Measurements from ENCODE around the gene PRPF4.
A peak's percentile ranks its signal among the peaks of the same experiment; 100 is the strongest.

The PRPF4 gene

DNA sequence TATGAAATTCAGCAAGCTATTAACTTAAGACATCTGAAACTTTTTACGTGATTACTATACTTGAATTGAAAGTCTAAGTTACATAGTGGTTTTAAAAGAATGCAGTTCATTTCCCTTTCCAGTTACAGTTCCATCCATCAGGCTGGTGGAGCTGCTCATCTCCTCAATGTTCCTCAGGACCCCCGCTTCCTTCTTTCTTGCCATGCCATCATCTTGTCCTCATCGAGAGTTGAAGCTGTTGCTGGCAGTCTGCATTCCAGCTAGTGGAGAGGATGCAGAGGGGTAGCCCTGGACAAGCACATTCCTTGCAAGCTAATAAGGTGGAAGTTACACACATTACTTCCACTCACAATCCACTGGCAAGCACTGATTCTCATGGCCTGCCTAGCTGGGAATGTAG is 36.5 kb downstream of the PRPF4 start:
- peak; percentile 36 for DNase-seq (ENCODE audit: low read depth, low spot score)

DNA sequence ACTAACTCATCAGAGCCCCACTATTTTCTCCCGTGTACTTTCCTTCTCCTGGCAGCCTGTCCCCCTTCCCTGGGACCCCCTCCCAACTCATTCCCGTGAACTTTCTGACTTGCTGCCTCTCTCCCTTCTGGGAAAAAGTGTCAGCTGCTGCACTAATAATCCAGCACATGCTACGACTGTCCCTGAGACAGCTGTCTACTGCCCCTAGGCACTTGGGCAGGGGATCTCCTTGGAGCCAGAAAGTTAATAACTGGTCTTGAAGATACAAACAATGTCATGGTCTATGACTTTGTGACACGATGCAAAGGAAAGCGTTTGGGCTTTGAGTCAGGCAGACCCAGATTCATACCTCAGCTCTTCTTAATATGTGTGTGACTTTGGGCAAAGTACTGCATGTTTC is 37.8 kb downstream of the PRPF4 start:
- DNase-seq (ENCODE audit: low read depth, low spot score) = no peak

DNA sequence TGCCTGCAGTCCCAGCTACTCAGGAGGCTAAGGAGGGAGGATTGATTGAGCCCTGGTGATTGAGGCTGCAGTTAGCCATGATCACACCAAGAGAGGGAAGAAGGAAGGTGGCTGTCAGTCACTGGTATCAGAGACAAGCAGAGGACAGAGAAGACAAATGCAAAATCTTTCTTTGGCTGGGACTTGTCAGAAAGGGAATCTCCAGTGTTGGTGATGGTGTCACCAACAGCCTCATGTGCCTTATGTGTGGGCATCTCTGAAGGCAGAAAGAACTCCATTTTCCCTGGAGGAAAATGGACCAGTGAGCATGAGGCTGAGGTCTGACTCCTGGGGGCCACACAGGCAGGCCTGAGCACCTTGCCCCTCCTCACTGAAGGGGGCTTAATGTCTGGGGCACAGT is 39.8 kb downstream of the PRPF4 start:
- no peak for DNase-seq (ENCODE audit: low read depth, low spot score)

DNA sequence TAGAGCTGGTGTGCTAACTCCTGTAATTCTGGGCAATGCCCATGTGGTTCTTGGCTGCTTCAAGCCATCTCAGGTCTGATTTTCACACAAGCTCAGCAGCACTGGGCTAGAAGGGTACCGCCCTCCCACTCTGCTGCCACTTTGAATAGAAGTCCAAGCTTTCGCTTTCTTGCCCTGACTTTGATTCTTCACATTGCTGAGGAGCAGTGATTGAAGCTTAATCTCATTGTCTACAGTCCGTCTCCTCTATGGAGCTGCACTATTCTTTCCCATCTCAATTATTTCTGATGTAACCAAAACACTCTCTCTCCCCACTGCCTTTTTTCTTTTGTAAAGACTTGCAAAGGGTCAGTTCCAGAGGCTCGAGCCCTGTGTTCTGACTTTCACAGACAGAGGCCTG is 40.6 kb downstream of the PRPF4 start:
- peak; percentile 10 for DNase-seq (ENCODE audit: low read depth, low spot score)

DNA sequence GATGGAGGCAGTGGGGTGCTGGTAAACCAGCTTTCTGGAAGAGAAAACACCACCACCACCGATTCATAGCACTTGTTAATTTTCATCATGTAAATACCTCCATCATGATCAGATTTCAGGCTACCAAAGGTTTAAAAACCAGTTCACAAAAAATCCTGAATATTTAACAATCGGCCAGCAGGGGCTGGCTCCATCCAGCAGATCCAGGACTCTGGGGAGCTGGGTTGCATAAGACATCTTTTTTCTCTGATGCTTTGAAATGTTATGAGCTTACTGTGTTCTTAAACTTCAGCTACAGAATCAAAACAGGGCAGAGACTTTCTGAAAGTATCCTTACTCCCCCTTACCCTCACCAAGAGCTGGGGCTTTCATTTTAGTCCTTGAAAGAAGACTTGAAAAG is 42.3 kb downstream of the PRPF4 start:
- DNase-seq (ENCODE audit: low read depth, low spot score) = no peak

DNA sequence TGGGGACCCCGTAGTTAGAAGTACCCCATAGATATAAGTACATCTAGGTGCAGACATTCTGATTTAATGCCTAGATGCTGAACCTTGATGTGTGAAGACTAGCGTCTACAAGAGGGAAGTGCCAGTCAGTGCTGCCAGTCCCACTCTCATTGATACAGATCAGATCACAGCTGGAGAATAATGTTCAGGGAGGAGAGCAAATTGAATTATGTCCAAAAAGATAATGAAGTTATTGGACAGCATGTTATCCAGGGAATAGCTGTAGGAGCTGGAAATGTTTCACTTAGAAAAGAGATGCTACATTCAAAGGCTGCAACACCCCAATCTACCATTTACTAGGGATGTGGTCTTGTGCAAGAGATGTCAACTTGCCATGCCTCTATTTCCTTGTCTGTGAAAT is 43.6 kb downstream of the PRPF4 start:
- no peak for DNase-seq (ENCODE audit: low read depth, low spot score)

DNA sequence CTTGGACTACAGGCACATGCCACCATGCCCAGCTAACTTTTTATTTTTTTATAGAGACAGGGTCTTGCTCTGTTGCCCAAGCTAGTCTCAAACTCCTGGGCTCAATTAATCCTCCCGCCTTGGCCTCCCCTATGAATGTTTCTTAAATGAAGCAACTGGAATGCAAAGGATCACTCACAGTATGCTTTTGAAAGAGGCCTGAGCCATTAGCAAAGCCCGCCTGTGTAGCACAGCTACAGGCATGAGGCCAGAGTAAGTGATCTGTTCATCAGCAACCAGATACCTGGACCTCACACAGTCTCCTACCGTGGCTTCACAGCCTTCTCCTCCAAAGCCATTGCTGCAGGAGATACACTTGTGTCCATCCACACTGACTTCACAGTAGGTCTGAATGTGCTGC is 44.6 kb downstream of the PRPF4 start:
- DNase-seq (ENCODE audit: low read depth, low spot score) = no peak

DNA sequence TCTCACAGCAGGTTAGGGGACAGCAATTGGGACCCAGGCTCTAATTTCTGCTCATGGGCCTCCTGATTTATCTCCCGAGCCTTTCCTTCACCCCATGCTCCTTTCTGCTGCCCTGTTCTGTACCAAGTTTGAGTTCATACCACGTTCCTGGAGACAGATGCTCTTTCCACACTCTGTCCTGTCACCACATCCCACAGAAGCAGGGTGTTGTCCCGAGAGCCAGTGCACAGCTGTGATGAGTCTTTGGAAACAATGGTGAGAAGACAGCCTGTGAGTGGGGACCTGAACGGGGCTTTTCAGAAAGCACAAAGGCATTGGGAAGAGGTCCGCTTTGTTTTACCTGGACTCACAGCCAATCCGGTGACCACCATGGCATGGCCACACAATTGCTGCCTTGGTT is 47.2 kb downstream of the PRPF4 start:
- no peak for DNase-seq (ENCODE audit: low read depth, low spot score)

DNA sequence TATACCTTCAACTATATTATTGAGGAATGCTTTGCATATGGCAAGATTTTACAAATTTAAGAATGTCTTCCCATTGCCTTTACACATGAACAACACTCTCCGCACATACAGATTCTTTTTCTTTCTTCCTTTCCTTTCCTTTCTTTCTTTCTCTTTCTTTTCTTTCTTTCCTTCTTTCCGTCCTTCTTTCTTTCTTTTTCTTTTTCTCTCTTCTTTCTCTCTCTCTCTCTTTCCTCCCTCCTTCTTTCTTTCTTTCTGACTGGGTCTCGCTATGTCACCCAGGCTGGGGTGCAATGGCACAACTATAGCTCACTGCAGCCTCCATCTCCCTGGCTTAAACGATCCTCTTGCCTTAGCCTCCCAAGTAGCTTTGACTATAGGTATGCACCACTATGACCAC is 50.8 kb downstream of the PRPF4 start:
- no peak for DNase-seq (ENCODE audit: low read depth, low spot score)

DNA sequence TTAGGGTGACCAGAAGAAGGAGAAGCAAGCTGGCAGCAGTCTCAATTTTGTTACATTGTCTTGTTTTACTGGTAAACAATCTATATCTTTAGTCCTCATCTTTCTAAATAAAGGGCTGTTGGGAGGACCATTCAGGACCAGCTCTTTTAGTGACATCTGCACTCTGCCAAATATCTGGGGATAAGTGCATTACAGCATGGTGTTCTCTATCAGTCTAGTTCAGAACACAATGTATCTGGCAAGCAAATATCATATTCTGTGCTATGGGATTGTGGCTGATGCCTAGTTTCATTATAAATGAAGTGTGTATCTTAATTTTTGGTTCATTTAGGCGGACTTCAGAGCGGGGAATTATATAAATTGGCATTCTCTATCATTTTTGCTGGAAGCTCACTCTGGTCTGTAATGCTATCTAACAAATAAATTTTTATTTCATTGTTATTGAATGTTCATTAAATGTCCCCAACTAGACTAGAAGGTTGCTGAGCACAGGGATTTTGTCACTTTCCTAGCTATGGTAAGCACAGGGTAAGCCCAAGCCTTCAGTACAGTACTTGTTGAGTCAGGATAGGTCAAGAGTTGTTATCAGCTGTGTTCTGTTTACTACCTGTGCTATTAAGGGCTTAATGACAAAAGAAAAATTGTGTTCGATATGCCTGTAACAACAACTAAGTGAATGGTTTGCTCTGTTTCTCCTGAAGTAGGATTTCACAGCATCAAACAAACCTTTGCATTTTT is 52.8 kb downstream of the PRPF4 start:
- no peak for DNase-seq (ENCODE audit: low read depth, low spot score)

DNA sequence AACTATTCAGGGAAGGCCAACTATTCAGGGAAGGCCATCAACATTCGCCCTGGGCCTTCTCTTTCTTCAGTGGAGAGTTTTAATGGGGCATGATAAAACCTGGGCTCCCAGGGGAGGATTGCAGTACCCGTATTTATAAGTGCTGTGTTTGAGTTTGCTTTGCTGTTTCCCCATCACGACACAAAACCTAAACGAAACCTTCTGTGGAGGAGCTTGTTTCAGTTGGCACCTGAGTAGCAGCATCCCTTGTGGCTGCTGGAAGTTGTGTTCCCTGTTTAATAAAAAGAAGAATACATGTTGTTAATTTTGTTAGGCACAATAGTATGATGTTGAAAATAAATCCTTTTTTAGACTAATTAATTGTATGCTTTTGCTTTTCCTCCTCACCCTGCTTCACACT is 56.3 kb downstream of the PRPF4 start:
- DNase-seq (ENCODE audit: low read depth, low spot score) = no peak

DNA sequence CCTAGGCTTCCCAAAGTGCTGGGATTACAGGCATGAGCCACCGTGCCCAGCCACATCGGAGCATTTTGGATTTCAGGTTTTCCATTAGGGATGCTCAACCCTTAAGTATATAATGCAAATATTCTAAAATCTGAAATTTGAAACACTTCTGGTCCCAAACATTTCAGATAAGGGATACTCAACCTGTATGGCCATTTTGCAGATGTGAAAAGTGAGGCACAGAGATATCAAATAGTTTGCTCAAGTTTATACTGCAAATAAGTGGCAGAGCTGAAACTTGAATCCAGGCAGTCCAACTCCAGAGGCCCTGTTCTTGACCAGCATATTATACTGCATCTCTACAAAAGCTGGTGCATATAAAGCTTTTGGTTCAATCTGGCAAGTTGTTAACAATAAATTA is 62.3 kb downstream of the PRPF4 start:
- DNase-seq (ENCODE audit: low read depth, low spot score) = no peak

DNA sequence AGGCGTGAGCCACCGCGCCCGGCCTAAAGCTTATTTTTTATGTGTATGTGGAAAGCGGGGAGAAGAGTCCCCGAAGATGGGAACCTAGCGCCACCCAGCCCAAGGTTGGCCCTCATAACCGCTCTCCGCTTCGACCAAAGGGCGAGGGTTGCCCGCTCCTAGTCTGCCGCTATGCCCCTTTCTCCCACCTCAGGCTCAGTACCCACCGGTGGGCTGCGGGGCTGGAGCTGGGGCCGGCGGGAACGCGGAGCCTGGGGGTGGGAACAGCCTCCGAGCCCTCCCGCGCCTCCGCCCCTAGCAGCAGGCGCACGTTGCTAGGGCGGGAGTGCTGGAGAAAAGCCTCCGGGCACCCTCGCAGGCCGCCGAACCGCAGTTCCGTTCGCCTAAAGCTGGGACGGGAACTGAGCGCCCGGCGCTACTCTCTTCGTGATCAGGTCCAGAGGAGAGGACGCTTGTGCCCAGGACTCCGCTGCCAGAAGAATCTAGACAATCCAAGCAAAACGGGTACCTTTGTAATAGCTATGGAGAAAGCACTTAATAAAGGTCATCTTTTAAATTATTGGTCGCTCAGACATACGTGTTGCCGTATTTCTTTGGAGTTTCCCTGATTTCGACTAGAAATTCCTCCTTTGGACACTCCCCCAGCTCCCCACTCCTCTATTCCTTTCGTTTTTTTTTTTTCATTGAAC is 64.7 kb downstream of the PRPF4 start, which contains the start of gene WDR31:
WDR31 (minus strand) TSS at position 265 of the 689 bp plus-strand sequence. CDS start 8,253 bp downstream, outside the sequence.
- peak; percentile 96 for DNase-seq (ENCODE audit: low read depth, low spot score)

DNA sequence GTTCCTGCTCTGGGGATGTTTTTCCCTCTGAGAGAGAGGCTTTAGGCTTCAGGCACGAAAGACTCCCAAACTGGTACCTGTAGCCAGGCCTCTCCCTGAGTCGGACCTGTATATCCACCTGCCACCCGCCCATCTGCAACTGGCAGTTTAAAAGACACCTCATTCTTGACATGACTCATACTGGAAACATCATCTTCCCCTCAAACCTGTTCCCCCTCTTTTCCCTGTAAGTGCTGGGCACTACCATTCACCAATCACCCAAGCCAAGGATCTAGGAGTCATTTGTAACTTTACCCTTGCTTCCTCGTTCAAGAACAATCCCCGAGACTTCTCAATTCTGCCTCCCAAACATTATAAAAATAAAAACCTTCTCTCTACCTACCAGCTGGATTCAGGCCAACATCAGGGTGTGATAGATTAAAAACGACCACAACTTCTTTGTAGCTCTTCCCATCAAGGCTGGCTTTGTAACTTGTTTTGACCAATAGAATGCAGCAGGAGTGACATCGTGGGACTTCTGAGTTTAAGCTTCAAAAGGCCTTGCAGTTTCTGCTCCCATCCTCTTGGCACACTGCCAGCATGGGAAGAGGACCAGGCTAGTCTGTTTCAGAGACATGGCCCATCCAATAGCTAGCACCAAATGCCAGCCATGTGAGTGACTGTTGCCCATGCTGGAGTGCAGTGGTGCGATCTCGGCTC is 66.4 kb downstream of the PRPF4 start:
- no peak for DNase-seq (ENCODE audit: low read depth, low spot score)
